HEK293 (cell line): ENCODE results near the gene VDAC1.
A peak's percentile ranks its signal among the peaks of the same experiment; 100 is the strongest.

Experiments used
- CTCF ChIA-PET: fragments of 350-600 bp; formaldehyde crosslinking; extraction: SDS; loops from one replicate; lab custom pipeline; 2021; ENCODE audit warnings: antibody characterized with exemption; lab: Yijun Ruan, JAX
- POLR2A ChIA-PET: fragments of 300-600 bp; formaldehyde crosslinking; extraction: SDS; loops from one replicate; lab custom pipeline; 2020; ENCODE audit warnings: antibody characterized with exemption, inconsistent platforms; lab: Yijun Ruan, JAX
- H3K27ac ChIP-seq: fragments of 200-500 bp; sonication (Bioruptor generic); 2 replicates; pipeline ENCODE4 v1.5.1; 2014; ENCODE audit warnings: low read depth, low read length, control low read depth, inconsistent platforms; ENCODE audit errors: extremely low read depth
- H3K36me3 ChIP-seq, 2 experiments: fragments of 200-500 bp in 1 of 2; sonication (Bioruptor generic) in 1 of 2; 1 replicate in 1 of 2; 2 replicates in 1 of 2; pipeline ENCODE4 v1.5.1; 2014 to 2017; ENCODE audit warnings: inconsistent platforms in 2 of 2, low read length in 2 of 2; ENCODE audit not compliant: control insufficient read depth in 2 of 2, insufficient read depth in 1 of 2
- H3K4me1 ChIP-seq: fragments of 200-500 bp; sonication (Bioruptor generic); 2 replicates; pipeline ENCODE4 v1.5.1; 2014; ENCODE audit warnings: mild to moderate bottlenecking, low read length, inconsistent platforms; ENCODE audit not compliant: control insufficient read depth, insufficient read depth
- H3K4me3 ChIP-seq: 2 replicates; pipeline ENCODE4 v1.5.1; 2011; ENCODE audit warnings: low read depth, mild to moderate bottlenecking, control low read depth, low read length, moderate library complexity
- H3K9me3 ChIP-seq: fragments of 200-500 bp; sonication (Bioruptor generic); 2 replicates; pipeline ENCODE4 v1.5.1; 2014; ENCODE audit warnings: low read depth, low read length, inconsistent platforms; ENCODE audit not compliant: control insufficient read depth, insufficient read depth
- EGR2 ChIP-seq: fragments of 450-650 bp; formaldehyde crosslinking; IDR thresholded peaks from 2 replicates; pipeline ENCODE4 v1.5.1; 2016; ENCODE audit warnings: low read depth, missing biosample characterization, missing genetic modification characterization
- FEZF1 ChIP-seq: fragments of 450-650 bp; formaldehyde crosslinking; IDR thresholded peaks from 2 replicates; pipeline ENCODE4 v1.5.1; 2016; ENCODE audit warnings: missing biosample characterization, missing genetic modification characterization
- GLIS1 ChIP-seq: fragments of 450-650 bp; formaldehyde crosslinking; IDR thresholded peaks from 2 replicates; pipeline ENCODE4 v1.5.1; 2016; ENCODE audit warnings: missing biosample characterization, missing genetic modification characterization
- IKZF3 ChIP-seq: fragments of 450-650 bp; IDR thresholded peaks from 2 replicates; pipeline ENCODE4 v1.5.0; 2018; ENCODE audit warnings: missing biosample characterization, mild to moderate bottlenecking, missing genetic modification characterization, moderate library complexity
- MYNN ChIP-seq: fragments of 450-650 bp; formaldehyde crosslinking; IDR thresholded peaks from 2 replicates; pipeline ENCODE4 v1.5.1; 2016; ENCODE audit warnings: missing biosample characterization, missing genetic modification characterization, borderline replicate concordance
- PRDM10 ChIP-seq: fragments of 450-650 bp; formaldehyde crosslinking; IDR thresholded peaks from 2 replicates; pipeline ENCODE4 v1.5.1; 2016; ENCODE audit warnings: missing biosample characterization, missing genetic modification characterization
- PRDM2 ChIP-seq: fragments of 450-650 bp; formaldehyde crosslinking; IDR thresholded peaks from 2 replicates; pipeline ENCODE4 v1.5.1; 2016; ENCODE audit warnings: missing biosample characterization, missing genetic modification characterization, borderline replicate concordance
- TCF7L2 ChIP-seq: IDR thresholded peaks from 2 replicates; pipeline ENCODE4 v1.6.1; 2011; ENCODE audit warnings: low read depth, mild to moderate bottlenecking, inconsistent platforms, low read length, moderate library complexity, borderline replicate concordance
- TRIM28 ChIP-seq: IDR thresholded peaks from 2 replicates; pipeline ENCODE4 v1.6.1; 2011; ENCODE audit warnings: low read length, control low read depth, borderline replicate concordance
- ZIC2 ChIP-seq: fragments of 450-650 bp; formaldehyde crosslinking; IDR thresholded peaks from 2 replicates; pipeline ENCODE4 v1.5.1; 2016; ENCODE audit warnings: missing biosample characterization, missing genetic modification characterization
- ZNF121 ChIP-seq: fragments of 450-650 bp; formaldehyde crosslinking; IDR thresholded peaks from 2 replicates; pipeline ENCODE4 v1.5.1; 2016; ENCODE audit warnings: missing biosample characterization, missing genetic modification characterization
- ZNF292 ChIP-seq: fragments of 450-650 bp; formaldehyde crosslinking; IDR thresholded peaks from 2 replicates; pipeline ENCODE4 v1.5.1; 2016; ENCODE audit warnings: low read depth, missing biosample characterization, missing genetic modification characterization, borderline replicate concordance
- ZNF350 ChIP-seq: fragments of 450-650 bp; formaldehyde crosslinking; IDR thresholded peaks from 2 replicates; pipeline ENCODE4 v1.5.0; 2017; ENCODE audit warnings: missing biosample characterization, mild to moderate bottlenecking, missing genetic modification characterization
- ZNF510 ChIP-seq: fragments of 450-650 bp; formaldehyde crosslinking; IDR thresholded peaks from 2 replicates; pipeline ENCODE4 v1.5.1; 2018; ENCODE audit warnings: mild to moderate bottlenecking, missing genetic modification characterization, missing biosample characterization; ENCODE audit not compliant: insufficient replicate concordance
- ZNF600 ChIP-seq: fragments of 450-650 bp; formaldehyde crosslinking; IDR thresholded peaks from 2 replicates; pipeline ENCODE4 v1.5.1; 2016; ENCODE audit warnings: missing biosample characterization, missing genetic modification characterization
- ZNF664 ChIP-seq: fragments of 450-650 bp; formaldehyde crosslinking; IDR thresholded peaks from 2 replicates; pipeline ENCODE4 v1.5.1; 2016; ENCODE audit warnings: missing biosample characterization, missing genetic modification characterization
- ZNF843 ChIP-seq: fragments of 450-650 bp; formaldehyde crosslinking; IDR thresholded peaks from 2 replicates; pipeline ENCODE4 v1.5.1; 2016; ENCODE audit warnings: missing biosample characterization, missing genetic modification characterization

VDAC1 gene

GRCh38 chr5:134000091-134000511 is 4.7 kb downstream of the VDAC1 start:
- H3K27ac ChIP-seq: no peak overlapping the region
- TF ChIP-seq MYNN (tag by site-specific recombination): peak; percentile 96
- TF ChIP-seq ZNF600 (tag by site-specific recombination): peak; percentile 78; the same call in 1 of the 2 replicates
- TF ChIP-seq ZIC2 (tag by site-specific recombination): peak; percentile 67
- TF ChIP-seq ZNF510 (tag by site-specific recombination): no peak
- TF ChIP-seq PRDM2: no peak
- no peak for TF ChIP-seq TRIM28
- peak; percentile 38; the same call in 1 of the 2 replicates for TF ChIP-seq GLIS1 (tag by site-specific recombination)
- peak; percentile 21; the same call in 1 of the 2 replicates for TF ChIP-seq EGR2 (tag by site-specific recombination)
- no peak for TF ChIP-seq FEZF1 (tag by site-specific recombination)
- no peak for TF ChIP-seq ZNF350 (tag by site-specific recombination)
- peaks cover 8 to 38% of the 10 kb centered on the region in 2 experiments; a peak in 2 of 3 replicates for H3K36me3 ChIP-seq
- peaks cover 16% of the 10 kb centered on the region for H3K4me1 ChIP-seq
- H3K9me3 ChIP-seq: no peaks in the 10 kb centered on the region
- H3K4me3 ChIP-seq: no peak overlapping the region
- POLR2A ChIA-PET: no interaction called here
- CTCF ChIA-PET: interaction anchor here (0.7 kb wide), 1 partner anchor 27 kb away, joined by 3 read pairs; no protein-coding TSS in a partner anchor

- ChIA-PET CTCF (interaction anchor here (0.5 to 2.8 kb wide), 5 partner anchors 19 to 1244 kb away, joined by 3 to 14 read pairs (median 3); no protein-coding TSS in a partner anchor), POLR2A (interaction anchor here (0.6 kb wide), 1 partner anchor 9 kb away, joined by 3 read pairs; no protein-coding TSS in a partner anchor)
- TF ChIP-seq ZNF121 (tag by site-specific recombination) (peak; percentile 79; the same call in 1 of the 2 replicates), IKZF3 (tag by site-specific recombination) (no peak), ZNF843 (tag by site-specific recombination) (no peak), ZNF664 (tag by site-specific recombination) (no peak), ZNF292 (tag by site-specific recombination) (no peak)
- Histone ChIP-seq H3K9me3 (no peaks in the 10 kb centered on the region), H3K36me3 (peaks cover 8 to 38% of the 10 kb centered on the region in 2 experiments; a peak in 2 of 3 replicates), H3K27ac (no peak overlapping the region; the same call in 1 of the 2 replicates), H3K4me1 (peaks cover 23% of the 10 kb centered on the region), H3K4me3 (no peak overlapping the region)
Observed at GRCh38 chr5:133998807-133999206, 6.0 kb downstream of the VDAC1 start.

GRCh38 chr5:133998042-133998441 is 6.7 kb downstream of the VDAC1 start:
- Histone ChIP-seq H3K36me3 (peaks cover 8 to 35% of the 10 kb centered on the region in 2 experiments; a peak in 2 of 3 replicates), H3K4me1 (peaks cover 31% of the 10 kb centered on the region), H3K9me3 (no peaks in the 10 kb centered on the region), H3K4me3 (no peak overlapping the region), H3K27ac (no peak overlapping the region)
- ChIA-PET CTCF (interaction anchor here (0.6 to 2.9 kb wide), 5 partner anchors 13 to 242 kb away, joined by 3 to 25 read pairs (median 5); no protein-coding TSS in a partner anchor), POLR2A (interaction anchor here (0.6 kb wide), 1 partner anchor 8 kb away, joined by 3 read pairs; no protein-coding TSS in a partner anchor)
- TF ChIP-seq TCF7L2 (no peak), PRDM10 (tag by site-specific recombination) (peak; percentile 61)
